Upper lobe of right lung (tissue), 1 donor: Measurements from ENCODE around the gene ADGRD1. TPM values are rescaled to one million over a fixed set of nuclear protein-coding genes. Genes with fewer than 3 reads are reported as not detected.

ENCODE experiments used
- ATAC-seq: fragments of 200-7000 bp; cut with Tn5 transposase; one replicate; pipeline ENCODE4 v1.9.1; 2020; ENCODE audit warnings: mild to moderate bottlenecking, moderate library complexity
- DNase-seq: peaks from one replicate; pipeline ENCODE4 v3.0.0-alpha.2; 2020
- H3K27ac ChIP-seq: fragments of 200-600 bp; one replicate; pipeline ENCODE4 v1.8.0; 2022
- H3K27me3 ChIP-seq: fragments of 200-600 bp; one replicate; pipeline ENCODE4 v1.8.0; 2022; ENCODE audit warnings: mild to moderate bottlenecking
- H3K36me3 ChIP-seq: fragments of 200-600 bp; one replicate; pipeline ENCODE4 v1.8.0; 2022
- H3K4me1 ChIP-seq: fragments of 200-600 bp; one replicate; pipeline ENCODE4 v1.8.0; 2022
- H3K4me3 ChIP-seq: fragments of 200-600 bp; one replicate; pipeline ENCODE4 v1.8.0; 2022; ENCODE audit warnings: mild to moderate bottlenecking
- H3K9me3 ChIP-seq: fragments of 200-600 bp; one replicate; pipeline ENCODE4 v1.8.0; 2022
- CTCF ChIP-seq: fragments of 200-600 bp; IDR thresholded peaks from one replicate; pipeline ENCODE4 v1.8.0; 2022; ENCODE audit warnings: antibody characterized with exemption
- intact Hi-C: fragments of 100-400 bp; cut with DNase I; formaldehyde crosslinking; loops from one replicate; pipeline ENCODE4 v1.11.0; 2022
- total RNA-seq: library from RNA; stranded (reverse); fragmentation: NEBNext Ultra II Directional; extraction: Animal tissue kit (Norgen Biotek cat#: 25700); gene quantifications from one replicate; pipeline ENCODE4 v1.2.1, GENCODE V29; 2021
- donor health status: DM: no; HTN: yes; CAD: no; lungs with severe emphysema.

Gene ADGRD1
- total RNA-seq, 1 donor from 2014 or later, result 113 TPM

GRCh38 chr12:131105351-131105735, 151.6 kb downstream of the ADGRD1 start:
- Histone ChIP-seq H3K9me3 (no peaks in the 10 kb centered on the region), H3K4me3 (no peak overlapping the region), H3K27ac (no peak overlapping the region), H3K4me1 (peaks cover 8% of the 10 kb centered on the region), H3K36me3 (no peaks in the 10 kb centered on the region), H3K27me3 (no peaks in the 10 kb centered on the region)
- intact Hi-C loops, result no loop called here
- ATAC-seq, result no peak
- no peak for TF ChIP-seq CTCF
- DNase-seq, result peak; percentile 56

- H3K27ac ChIP-seq, result no peak overlapping the region
- H3K36me3 ChIP-seq, result no peaks in the 10 kb centered on the region
- intact Hi-C loops, result no loop called here
- no peaks in the 10 kb centered on the region for H3K9me3 ChIP-seq
- peaks cover 8% of the 10 kb centered on the region for H3K4me1 ChIP-seq
- TF ChIP-seq CTCF, result no peak
- no peaks in the 10 kb centered on the region for H3K27me3 ChIP-seq
- no peak overlapping the region for H3K4me3 ChIP-seq
- DNase-seq (peak; percentile 62), ATAC-seq (no peak)
These were observed 152.1 kb downstream of the ADGRD1 start for GRCh38 chr12:131105736-131106348.

- Histone ChIP-seq H3K4me3 (no peak overlapping the region), H3K27me3 (no peaks in the 10 kb centered on the region), H3K4me1 (peaks cover 8% of the 10 kb centered on the region), H3K36me3 (no peaks in the 10 kb centered on the region), H3K27ac (no peak overlapping the region), H3K9me3 (no peaks in the 10 kb centered on the region)
- ATAC-seq (no peak), DNase-seq (peak; percentile 31)
- no peak for TF ChIP-seq CTCF
- intact Hi-C loops, result no loop called here
These were observed 152.7 kb downstream of the ADGRD1 start for GRCh38 chr12:131106349-131106941.

GRCh38 chr12:131108177-131108955, 154.7 kb downstream of the ADGRD1 start:
- H3K27me3 ChIP-seq, result no peaks in the 10 kb centered on the region
- H3K27ac ChIP-seq, result no peak overlapping the region
- no peaks in the 10 kb centered on the region for H3K9me3 ChIP-seq
- no peak overlapping the region for H3K4me3 ChIP-seq
- DNase-seq, result peak; percentile 32
- no peak for TF ChIP-seq CTCF
- intact Hi-C loops, result no loop called here
- peaks cover 8% of the 10 kb centered on the region for H3K4me1 ChIP-seq
- peaks cover 2% of the 10 kb centered on the region for H3K36me3 ChIP-seq
- ATAC-seq, result no peak

- no peak for TF ChIP-seq CTCF
- H3K27me3 ChIP-seq, result no peaks in the 10 kb centered on the region
- no peak overlapping the region for H3K4me3 ChIP-seq
- H3K27ac ChIP-seq, result no peak overlapping the region
- DNase-seq (no peak), ATAC-seq (no peak)
- H3K36me3 ChIP-seq, result peaks cover 8% of the 10 kb centered on the region
- peaks cover 2% of the 10 kb centered on the region for H3K4me1 ChIP-seq
- H3K9me3 ChIP-seq, result no peaks in the 10 kb centered on the region
- intact Hi-C loops, result no loop called here
These were observed 157.7 kb downstream of the ADGRD1 start for GRCh38 chr12:131111446-131111845.
